ENCODE data around the gene CRYBA1. TPM values are rescaled to one million over a fixed set of nuclear protein-coding genes. Genes with fewer than 3 reads are reported as not detected.

Gene CRYBA1
- total RNA-seq, 1 donor from 2014 or later: not detected

DNA sequence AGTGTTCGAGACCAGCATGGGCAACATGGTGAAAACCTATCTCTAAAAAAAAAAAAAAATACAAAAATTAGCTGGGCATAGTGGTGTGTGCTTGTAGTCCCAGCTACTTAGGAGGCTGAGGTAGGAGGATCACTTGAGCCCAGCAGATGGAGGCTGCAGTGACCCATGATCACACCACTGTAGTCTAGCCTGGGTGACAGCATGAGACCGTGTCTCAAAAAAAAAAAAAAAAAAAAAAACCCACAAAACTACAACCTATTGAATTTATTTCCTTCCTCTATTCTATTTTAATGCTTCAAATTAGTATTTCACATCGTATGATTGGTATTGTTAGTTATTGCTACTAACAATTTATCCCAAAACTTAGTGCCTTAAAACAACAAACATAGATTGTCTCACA is 56.7 kb downstream of the CRYBA1 start:
- no peaks in the 10 kb centered on the region for H3K27me3 Mint-ChIP-seq (ENCODE audit: low read depth, unreplicated experiment)
- H3K4me3 Mint-ChIP-seq (ENCODE audit: unreplicated experiment): no peak overlapping the region
- no peaks in the 10 kb centered on the region for H3K36me3 ChIP-seq (ENCODE audit: insufficient read depth, low read length)
- no peak overlapping the region for H3K27ac Mint-ChIP-seq (ENCODE audit: unreplicated experiment)
- H3K27me3 ChIP-seq (ENCODE audit: insufficient read depth, low read length): no peaks in the 10 kb centered on the region
- H3K9ac ChIP-seq (ENCODE audit: low read length): no peak overlapping the region
- TF ChIP-seq, protein P1, sequence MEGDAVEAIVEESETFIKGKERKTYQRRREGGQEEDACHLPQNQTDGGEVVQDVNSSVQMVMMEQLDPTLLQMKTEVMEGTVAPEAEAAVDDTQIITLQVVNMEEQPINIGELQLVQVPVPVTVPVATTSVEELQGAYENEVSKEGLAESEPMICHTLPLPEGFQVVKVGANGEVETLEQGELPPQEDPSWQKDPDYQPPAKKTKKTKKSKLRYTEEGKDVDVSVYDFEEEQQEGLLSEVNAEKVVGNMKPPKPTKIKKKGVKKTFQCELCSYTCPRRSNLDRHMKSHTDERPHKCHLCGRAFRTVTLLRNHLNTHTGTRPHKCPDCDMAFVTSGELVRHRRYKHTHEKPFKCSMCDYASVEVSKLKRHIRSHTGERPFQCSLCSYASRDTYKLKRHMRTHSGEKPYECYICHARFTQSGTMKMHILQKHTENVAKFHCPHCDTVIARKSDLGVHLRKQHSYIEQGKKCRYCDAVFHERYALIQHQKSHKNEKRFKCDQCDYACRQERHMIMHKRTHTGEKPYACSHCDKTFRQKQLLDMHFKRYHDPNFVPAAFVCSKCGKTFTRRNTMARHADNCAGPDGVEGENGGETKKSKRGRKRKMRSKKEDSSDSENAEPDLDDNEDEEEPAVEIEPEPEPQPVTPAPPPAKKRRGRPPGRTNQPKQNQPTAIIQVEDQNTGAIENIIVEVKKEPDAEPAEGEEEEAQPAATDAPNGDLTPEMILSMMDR (IDR thresholded peaks at IDR 0.05; ENCODE audit: insufficient read depth, low read depth, low read length): no peak
- no peak for TF ChIP-seq EZH2 (IDR thresholded peaks at IDR 0.05; ENCODE audit: insufficient read depth, low read length)
- H3K9me3 ChIP-seq (ENCODE audit: insufficient read depth, low read depth, low read length): no peaks in the 10 kb centered on the region
- DNase-seq (ENCODE audit: low read depth) (no peak), FAIRE-seq (no peak)
- H3K4me2 ChIP-seq (ENCODE audit: low read length): no peak overlapping the region
- no peaks in the 10 kb centered on the region for H3K79me2 ChIP-seq (ENCODE audit: insufficient read depth, low read length)
- no peaks in the 10 kb centered on the region for H3K4me1 Mint-ChIP-seq (ENCODE audit: low read depth, unreplicated experiment)
- H2AFZ ChIP-seq (ENCODE audit: low read depth, low read length): no peak overlapping the region
- no peaks in the 10 kb centered on the region for H3K36me3 Mint-ChIP-seq (ENCODE audit: low read depth, unreplicated experiment)
- H4K20me1 ChIP-seq (ENCODE audit: insufficient read depth, low read length): no peaks in the 10 kb centered on the region
- H3K27ac ChIP-seq (ENCODE audit: low read depth, low read length): no peak overlapping the region
- no peaks in the 10 kb centered on the region for H3K9me3 Mint-ChIP-seq (ENCODE audit: unreplicated experiment)
- no peak overlapping the region for H3K4me3 ChIP-seq (ENCODE audit: insufficient read depth, low read depth, low read length)
- H3K4me1 ChIP-seq (ENCODE audit: insufficient read depth, low read length): no peaks in the 10 kb centered on the region

Other genes with a start within 250 kb of the CRYBA1 start
- gene SEZ6, start 240.8 kb upstream of the CRYBA1 start, total RNA-seq: not detected in 2 replicates
- 1.8 and 2.6 TPM in 2 replicates for gene PIPOX, start 203.7 kb upstream of the CRYBA1 start, total RNA-seq
- gene MYO18A, start 66.5 kb upstream of the CRYBA1 start, total RNA-seq: 35.5 and 45.9 TPM in 2 replicates
- 73.7 and 79.8 TPM in 2 replicates for gene NUFIP2, start 47.3 kb downstream of the CRYBA1 start, total RNA-seq
- 98.2 and 100 TPM in 2 replicates for gene TAOK1, start 143.5 kb downstream of the CRYBA1 start, total RNA-seq

Data from astrocyte (in vitro differentiated cells and primary cell).